Smooth muscle cell of the coronary artery (primary cell): ENCODE data around the gene PIK3R4. TPM values are rescaled to one million over a fixed set of nuclear protein-coding genes. Genes with fewer than 3 reads are reported as not detected.

ENCODE experiments used
- total RNA-seq: library from RNA; depleted of rRNA; stranded (reverse); fragments of >200 nt; gene quantifications from 2 replicates; pipeline ENCODE4 v1.2.3, GENCODE V29; 2014; ENCODE audit warnings: low replicate concordance

The PIK3R4 gene
- 24.9 and 51.0 TPM in 2 replicates for total RNA-seq

DNA sequence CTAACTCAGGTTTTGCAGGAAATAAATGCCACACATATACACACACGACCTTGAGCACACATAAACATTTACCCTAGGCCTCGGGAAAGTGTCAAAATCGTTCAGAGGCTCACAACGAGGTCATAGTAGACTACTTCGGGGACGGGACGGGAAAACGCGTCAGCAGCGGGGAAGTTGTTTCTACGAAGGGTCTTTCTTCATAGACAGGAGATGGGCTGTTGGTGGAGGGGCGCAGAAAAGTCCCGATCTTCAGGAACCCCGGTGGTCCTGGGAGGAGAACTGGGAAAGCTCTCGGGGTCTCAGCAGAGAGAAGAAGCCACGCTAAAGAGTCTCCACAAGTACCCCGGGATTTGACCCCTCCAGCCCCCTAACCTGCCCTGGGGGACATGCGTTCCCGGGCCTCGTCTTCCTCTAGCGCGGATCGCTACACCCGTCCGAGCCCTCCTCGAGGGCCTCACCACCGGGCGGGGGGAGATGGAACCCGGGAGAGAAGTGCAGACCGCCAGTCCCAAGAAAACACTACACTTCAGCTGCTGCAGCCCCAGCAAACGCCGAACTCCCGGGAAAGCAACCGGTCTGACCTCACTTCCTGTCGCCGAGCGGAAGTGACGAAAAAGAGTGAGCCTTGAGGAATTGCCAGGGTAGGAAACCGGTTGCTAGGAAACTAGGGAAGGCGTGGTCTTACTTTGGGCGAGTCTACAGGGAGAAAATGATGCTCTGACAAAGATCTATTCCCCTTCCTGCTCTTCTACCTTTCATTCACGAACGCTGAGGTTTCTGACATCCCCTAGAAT lies at the start of gene PIK3R4:
TSS of gene PIK3R4 (minus strand) at position 584 of the 794 bp plus-strand sequence. CDS start 1,611 bp downstream, outside the sequence.

Other genes starting within 250 kb of the PIK3R4 start
- 0.08 and 1.6 TPM in 2 replicates for gene COL6A6, start 229.7 kb downstream of the PIK3R4 start, total RNA-seq
- 160 and 167 TPM in 2 replicates for gene ATP2C1, start 147.3 kb upstream of the PIK3R4 start, total RNA-seq